Dermis blood vessel endothelial cell (primary cell): Measurements from ENCODE around the gene COL27A1. TPM values are rescaled to one million over a fixed set of nuclear protein-coding genes. Genes with fewer than 3 reads are reported as not detected.

Experiments used
- DNase-seq: peaks from one replicate; pipeline ENCODE4 v3.0.0; 2010
- total RNA-seq: library from RNA; depleted of rRNA; stranded (reverse); fragments of >200 nt; gene quantifications from 2 replicates; pipeline ENCODE4 v1.2.3, GENCODE V29; 2014

Gene COL27A1
- total RNA-seq, 1 donor from 2014 or later = 6.0 TPM

DNA sequence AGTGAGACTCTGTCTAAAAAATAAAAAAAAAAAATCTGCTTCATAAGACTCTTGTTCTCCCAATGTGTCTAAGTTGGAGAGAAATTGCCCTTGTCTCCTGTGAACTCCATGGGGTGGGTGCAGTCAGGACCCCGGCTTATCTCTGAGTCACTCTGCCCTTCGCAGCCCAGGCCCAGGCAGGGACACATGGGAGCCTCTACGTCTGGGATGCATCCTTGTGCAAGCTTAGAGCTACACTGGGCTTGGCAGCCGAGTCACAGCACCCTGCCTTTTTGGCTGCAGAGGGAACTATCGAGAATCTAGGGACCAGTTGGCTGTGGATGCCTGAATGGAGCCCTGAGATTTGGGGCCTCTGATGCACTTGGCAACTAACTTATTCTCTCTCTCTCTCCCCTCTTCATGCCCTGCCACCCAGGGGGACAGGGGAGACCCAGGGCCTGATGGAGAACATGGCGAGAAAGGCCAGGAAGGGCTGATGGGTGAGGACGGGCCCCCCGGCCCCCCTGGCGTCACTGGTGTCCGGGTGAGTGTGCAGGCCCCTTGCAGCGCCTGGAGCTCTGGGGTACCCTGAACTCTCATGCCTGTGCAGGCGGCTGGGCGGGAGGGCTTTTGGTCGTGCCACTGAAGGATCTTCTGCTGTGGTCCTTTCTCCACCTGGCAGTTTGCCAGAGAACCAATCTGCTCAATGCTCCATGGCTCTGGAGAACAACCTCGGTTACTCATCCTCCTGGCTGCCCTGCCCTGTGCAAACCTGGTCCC, 120.1 kb downstream of the COL27A1 start:
- no peak for DNase-seq

DNA sequence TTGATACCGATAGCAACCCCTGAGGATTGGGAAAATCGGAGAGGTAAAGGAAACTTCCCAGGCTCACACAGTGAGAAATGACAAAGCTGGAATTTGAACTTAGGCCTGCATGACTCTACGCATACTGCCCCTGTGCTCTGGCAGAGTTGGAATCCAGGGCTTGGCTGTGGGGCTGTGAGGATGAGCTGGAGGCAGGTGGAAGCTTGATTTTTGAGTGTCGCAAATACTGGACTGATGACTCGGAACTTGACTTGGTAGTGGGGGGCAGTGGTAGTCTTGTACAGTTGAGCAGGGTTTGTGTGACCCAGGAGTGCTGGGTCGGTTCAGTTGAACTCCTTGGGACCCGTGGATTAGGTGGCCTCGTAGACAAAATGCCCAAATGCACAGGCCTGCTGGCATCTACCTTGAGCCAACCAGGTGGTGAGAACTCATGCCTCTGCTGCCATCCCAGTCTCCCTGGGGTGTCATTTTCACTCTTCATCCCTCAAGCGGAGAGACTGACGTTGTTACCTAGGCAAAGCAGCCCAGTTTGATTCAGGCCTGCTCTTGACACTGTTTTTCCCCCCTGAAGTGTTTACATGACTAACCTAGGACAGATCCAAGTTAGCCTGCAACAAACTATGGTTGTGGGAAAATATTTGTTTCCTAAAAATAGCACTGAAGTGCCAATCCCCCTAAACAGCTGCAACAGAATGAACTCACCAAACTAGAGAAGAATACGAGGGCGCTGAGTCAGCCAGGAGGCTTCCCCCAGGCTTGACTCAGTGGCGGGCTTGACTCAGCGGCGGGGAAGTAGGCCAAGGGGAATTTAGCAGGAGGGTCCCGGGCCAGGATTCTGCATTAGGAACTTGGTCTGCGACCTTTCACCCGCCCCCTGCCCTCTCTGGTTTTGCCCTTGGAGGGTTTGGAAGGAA, 121.8 kb downstream of the COL27A1 start:
- DNase-seq = peak; percentile 71

DNA sequence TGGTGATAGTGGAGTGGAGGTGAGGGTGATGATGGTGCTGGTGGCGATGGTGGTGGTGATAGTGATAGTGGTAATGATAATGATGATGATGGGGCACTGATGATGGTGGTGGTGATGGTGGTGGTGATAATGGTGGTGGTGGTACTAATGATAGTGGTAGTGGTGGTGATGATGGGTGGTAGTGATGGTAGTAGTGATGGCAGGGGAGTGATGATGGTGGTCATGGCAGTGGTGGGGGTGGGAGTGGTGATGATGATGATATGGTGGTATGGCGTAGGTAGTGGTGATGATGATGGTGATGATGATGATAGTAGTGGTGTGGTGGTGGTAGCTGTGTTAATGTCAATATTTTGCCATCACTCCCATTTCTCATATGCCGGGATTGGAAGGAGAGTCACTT, 123.0 kb downstream of the COL27A1 start:
- DNase-seq = no peak

DNA sequence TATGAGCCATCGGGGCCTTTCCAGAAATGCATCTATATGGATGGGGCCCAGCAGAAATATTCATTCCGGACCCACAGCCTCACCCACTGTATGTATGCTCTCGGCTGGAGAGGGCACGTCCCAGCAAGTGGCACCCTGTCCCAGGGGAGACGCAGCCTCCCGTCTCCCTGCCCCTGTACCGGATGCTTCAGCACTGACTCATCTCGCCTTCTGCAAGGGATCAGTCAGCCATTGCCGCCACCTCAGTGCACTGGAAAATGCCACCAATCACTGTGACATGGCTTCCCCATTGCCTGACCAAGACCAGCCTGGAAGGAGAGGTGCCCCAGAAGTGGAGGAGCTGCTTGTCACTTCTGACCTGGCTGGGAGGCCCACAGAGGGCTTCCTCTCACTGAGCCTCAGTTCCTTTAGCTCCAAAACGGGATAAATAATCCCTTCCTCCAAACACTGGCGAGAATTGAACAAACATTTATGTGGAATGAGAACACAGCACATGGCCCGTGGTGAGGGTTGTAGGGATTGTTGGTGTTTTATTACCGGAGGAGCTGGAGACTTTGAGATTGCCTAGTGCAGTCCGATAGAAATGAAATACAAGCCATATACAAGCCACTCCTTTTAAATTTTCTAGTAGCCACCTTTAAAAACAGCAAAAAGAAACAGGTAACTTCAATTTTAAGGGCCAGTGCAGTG, 123.7 kb downstream of the COL27A1 start:
- peak; percentile 28 for DNase-seq

DNA sequence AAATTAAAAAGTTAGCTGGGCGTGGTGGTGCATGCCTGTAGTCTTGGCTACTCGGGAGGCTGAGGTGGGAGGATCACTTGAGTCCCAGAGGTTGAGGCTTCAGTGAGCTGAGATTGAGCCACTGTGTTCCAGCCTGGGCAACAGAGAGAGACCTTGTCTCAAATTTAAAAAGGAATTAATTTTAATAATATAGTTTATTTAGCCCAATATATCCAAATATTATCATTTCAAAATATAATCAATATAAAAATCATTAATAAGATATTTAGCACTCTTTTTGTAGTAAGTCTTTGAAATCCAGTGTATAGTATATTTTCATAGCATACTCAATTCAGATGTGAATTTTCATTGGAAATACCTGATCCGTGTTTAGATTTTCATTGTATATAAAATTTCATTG, 124.4 kb downstream of the COL27A1 start:
- no peak for DNase-seq

DNA sequence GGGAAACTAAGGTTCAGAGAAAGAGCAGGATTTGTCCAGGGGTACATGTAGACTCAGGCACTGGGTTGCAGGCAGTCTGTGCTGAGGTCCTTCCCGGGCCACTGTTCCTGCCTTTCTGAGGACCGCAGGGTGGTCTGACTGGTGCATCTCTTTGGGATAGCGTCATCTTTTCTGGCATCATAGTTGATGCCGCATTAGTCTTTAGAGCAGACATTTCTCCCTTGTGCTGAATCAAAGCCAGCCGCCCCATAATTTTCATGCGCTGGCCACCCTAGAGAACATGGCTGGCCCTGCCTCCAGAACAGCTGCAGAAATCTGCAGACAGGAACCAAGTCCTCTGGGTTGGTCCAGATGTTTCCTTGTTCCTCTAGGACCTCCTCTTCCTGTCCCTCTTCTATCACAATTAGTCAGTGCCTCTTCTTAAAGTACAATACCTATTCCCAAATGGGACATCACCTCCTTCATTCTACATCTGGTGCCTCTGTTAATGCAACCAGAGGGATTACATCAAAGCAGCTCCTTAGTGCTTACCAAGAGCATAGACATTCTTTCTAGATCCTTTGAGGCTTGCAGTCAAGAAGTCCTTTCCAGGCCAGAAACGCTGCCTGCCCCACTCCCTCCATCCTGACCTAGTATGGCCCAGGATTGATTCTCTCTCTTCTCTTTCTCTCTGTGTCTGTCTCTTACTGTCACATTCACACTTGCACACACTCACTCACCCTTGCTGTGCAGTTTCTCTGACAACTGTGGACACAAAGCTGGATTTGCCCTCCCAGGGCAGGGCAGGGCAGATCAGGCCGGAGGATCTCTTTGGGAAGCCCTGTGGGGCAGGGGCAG, 125.5 kb downstream of the COL27A1 start:
- peak; percentile 21 for DNase-seq

DNA sequence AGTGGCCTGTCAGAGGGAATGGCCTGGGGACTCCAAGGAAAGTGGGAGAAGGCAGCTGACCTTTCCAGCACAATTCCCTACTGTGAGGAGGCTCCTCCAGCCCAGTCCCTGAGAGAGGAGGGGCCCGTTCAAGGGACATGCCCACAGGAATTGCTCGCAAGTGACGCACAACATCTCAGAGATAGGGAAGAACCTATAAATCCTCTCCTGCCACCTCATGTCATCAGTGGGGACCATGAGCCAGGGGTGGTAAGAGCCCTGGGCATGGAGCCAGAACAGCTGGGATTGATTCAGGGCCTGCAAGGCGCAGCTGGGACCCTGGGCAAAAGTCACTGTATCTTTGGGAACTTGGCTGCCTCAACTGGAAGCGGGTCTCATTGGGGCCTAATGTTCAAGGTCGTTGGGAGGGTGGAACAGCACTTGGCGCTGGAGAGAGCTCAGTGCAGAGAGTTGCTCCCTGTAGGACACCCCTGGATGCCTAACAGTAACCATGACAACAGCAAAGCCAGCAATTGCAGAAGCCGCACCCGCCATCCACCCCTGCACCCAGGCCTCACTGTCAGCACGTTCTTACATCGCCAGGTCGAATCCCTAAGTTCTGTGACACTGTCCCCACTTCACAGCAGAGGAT, 126.3 kb downstream of the COL27A1 start:
- DNase-seq = no peak

DNA sequence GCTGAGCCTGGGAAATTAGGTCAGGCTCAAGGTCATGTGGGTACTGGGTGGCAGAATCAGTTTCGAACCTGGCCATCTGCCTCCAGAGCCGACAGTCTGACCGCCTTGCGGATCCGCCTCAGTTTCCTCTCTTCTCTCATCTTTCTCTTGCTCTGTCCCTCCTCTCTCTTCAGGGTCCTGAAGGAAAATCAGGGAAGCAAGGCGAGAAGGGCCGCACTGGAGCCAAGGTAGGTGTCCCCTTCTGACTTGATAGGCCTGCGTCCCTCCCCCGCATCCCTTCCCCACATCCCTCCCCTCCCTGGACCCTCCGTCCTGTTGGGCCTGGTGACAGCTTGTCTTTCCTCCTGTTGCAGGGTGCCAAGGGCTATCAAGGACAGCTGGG, 126.8 kb downstream of the COL27A1 start:
- DNase-seq = no peak

DNA sequence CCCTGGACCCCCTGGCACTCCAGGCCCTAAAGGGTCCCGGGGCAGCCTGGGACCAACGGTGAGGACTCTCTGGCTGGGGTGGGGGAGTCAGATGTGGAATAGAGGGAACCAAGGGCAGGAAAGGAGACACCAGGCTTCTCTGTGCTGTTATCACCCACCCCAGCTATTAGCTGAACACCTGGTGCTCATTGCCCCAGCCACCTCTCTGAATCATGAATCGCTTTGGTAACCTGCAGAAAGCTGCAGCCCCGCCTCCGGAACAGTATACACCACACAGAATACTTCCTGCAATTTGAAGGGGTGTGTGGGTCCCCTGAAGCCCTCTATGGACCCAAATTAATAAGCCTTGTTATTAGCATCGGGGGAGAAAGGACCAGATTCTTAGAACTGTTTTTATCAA, 127.2 kb downstream of the COL27A1 start:
- DNase-seq = no peak

DNA sequence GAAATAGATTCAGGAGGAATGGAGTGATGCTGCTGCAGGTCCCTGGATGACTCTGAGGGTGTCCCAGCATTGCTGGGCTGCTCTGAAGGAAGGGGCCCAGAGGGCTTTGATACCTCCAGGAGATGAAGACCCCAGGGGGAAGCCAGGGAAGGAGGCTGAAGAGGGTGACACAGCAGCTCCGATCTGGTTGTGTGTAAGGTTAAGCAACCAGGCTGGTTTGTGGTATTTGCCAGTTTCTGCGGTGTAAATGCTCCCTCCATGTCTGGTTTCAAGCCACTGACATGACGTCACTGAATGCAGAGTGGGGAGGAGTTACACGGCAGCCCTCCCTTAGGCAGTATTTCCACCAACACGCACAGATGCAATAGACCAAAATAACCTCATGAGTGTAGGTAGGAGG, 127.6 kb downstream of the COL27A1 start:
- no peak for DNase-seq

DNA sequence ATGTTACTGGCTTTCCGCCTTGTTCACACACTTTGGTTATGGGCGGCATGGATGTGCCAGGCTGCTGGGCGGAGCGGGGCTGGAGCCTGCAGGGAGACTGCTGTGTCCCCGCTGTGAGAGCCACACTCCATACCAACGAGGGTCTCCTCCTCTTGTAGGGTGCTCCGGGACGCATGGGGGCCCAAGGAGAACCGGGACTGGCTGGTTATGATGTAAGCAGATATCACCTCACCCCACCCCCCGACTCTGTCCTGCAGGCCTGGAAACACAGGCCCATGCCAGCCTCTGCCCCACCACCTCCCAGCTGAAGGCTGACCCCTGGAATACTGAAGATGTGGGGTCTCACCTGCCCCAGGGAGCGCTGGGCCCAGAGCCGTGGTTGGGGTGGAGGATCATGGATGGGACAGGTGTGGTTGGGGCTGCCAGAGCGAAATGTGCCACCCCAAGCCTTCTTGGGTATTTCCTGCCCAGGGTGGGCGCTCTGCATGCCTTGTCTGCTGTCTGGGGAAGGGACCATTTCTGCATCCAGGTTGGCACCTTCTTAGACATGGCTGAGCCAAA, 128.3 kb downstream of the COL27A1 start:
- DNase-seq = no peak

DNA sequence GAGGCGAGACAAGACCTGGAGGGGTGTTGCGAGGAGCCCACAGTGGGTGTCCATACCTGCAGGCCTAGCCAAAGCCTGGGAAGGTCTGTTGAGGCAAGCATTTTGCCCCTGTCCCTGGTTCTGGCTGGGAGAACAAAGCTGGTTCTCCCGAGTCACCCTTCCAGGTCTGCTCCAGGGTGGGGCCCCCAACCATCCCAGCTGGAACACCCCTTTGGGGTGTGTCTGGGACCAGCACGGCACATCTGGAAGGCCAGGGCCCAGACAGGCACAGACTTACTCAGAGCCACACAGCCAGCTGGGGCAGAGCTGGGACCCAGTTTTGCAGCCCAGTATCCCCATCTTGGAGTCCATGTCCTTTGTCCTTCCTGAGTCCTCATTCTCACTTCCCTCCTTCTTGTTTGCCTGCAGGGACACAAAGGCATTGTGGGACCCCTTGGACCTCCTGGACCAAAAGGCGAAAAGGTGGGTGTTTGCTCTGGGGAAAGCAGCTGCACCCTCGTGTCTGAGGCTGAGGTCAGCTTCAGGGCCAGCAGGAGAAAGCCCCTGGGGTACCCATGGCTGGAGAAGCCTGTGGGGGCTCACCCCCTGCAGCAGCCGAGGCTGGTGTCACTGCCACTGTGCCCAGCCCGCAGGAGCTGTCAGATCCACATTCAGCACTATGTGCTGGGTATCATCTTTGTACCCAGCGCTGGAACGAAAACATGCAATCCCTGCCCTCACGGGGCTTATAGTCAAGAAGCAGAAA, 129.2 kb downstream of the COL27A1 start:
- DNase-seq = no peak

DNA sequence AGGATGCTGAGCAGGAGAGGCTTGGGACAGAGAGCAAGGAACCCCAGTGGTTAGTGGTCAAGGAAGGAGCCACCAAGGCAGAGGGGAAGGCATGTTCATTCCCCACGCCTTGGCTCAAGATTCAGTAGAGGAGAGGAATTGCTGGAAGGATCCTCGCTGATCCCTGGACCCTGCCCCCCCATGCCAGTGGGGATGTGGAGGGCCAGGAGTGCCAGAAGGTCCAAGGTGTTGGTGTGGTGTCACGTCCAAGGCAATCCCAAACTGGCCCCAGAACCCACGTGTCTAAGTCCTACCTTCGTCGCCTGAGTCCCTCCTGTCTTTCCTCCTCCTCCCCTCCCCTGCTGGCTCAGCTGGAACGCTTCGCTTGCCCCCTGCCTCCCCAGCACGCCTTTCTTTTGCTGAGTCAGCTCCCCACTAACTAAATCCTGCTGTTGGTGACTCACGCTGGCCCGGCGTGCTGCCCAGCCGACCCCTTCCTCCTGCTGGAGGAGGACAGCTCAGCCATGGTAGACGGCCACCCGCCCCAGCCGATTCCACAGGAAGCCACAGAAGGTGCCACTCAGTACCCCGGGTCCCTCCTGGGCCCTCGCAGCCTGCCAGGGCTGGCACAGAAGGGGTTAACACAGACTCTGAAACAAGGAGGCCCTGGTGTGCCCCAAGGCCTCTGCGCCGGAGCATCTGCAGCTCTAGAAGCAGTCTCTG, 130.0 kb downstream of the COL27A1 start:
- DNase-seq = peak; percentile 71

DNA sequence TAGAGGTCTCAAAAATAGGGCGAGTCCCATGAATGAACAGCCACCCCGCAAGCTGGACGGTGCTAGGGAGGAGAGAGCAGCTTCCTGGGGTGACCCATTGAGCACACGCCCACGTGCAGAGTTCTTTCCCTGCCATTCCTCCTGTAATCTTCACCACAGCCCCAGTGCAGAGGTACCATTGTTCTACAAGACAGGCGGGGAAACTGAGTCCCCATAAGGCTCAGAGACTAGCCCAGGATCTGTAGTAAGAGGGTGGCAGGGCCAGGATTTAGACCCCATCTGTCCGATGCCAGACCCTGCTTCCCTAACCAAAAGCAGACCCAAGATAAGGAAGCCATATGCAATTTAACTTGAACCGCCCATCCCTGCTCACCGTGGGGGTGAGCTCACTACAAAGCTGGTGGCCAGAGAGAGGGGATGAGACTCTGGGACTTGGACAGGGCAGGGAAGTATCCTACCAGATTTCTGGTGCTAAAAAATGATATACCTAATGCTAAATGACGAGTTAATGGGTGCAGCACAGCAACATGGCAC, 130.9 kb downstream of the COL27A1 start:
- no peak for DNase-seq

DNA sequence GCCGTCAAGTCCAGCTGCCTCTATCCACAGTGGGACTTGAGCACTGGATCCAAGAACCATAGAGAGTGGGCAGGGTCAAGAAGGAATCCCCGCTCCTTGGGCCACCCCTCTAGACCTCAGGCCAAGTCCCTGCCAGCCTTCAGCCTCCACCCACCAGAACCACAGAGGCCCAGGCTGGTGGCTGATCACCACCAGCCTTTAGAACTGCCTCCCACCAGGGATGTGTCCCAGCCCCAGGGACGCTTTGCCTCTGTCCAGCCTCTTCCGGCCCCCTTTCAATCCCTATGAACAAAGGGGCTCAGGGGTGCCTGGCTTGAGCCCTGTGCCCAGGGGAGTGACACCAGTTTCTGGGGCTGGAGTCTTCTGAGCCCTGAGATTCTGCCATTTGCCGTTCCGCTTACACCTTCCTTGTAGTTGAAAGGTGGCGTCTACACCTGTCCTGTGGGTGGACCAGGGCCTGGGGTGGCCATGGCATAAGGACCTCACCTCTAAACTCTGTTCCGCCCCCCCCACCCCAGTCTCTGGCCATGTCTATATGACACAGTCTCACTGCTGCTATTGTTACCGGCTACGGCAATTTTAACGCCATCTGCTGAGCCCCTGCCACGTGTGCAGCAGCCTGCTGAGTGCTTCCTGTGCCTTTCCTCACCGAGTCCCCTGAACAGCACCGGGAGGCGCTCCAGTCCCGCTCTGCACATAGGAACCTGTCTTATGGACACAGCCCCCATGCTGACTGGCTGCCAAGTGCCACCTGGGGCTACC, 131.8 kb downstream of the COL27A1 start:
- DNase-seq = no peak

DNA sequence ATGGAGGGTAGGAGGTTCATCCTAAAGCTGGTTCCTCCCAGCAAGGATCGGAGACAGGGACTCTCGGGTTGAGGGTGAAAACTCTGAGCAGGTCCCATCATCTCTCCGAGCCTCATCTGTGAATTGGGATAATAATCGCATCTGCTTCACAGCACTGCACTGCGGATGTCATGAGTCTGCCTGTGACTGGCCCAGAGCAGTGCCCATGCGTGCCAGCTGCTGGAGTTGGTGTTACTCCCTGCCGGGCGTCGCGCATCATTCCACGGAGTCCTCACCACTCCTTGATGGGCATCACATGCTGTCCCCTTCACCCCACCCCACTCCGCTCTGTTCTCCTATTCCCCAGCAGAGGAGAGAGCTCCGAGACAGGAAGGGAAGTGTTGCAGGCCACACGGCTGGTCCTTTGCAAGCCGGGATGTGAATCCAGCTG, 132.4 kb downstream of the COL27A1 start:
- DNase-seq = no peak

DNA sequence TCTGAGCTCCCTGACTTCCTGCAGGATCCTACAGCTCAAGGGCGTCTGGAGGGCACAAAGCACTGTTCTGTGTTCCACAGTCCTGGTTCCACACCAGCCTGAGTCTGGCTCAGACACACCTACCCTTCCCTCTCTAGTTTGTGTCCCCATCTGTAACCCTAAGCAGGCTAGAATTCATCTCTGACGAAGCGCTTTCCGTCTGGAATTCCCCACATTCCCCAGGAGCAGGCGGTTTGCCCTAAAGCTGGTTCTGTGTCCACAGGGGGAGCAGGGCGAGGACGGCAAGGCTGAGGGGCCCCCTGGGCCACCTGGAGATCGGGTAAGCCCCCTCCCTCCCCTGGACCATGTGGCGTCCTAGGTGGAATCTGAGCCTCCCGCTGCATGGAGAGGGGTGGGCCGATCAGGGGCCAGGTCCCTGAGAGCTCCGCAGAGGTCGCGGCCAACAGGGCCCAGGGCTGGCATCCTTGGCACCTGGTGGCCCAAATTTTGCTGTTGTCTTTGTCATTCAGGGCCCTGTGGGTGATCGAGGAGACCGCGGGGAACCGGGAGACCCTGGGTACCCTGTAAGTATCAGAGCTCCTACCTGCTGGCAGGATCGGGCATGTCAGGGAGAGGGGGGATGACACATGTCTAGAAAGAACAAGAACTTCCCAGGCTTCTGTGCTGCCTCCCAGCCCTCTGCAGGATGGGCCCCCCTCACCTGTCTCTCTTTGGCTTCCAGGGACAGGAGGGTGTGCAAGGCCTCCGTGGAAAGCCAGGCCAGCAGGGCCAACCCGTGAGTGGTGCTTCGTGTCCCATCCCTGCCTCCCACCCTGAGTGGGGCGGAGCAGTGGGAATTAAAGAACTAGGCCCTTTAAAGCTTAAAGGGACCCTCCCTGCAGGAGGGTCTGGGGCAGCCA, 133.1 kb downstream of the COL27A1 start:
- peak; percentile 39 for DNase-seq

DNA sequence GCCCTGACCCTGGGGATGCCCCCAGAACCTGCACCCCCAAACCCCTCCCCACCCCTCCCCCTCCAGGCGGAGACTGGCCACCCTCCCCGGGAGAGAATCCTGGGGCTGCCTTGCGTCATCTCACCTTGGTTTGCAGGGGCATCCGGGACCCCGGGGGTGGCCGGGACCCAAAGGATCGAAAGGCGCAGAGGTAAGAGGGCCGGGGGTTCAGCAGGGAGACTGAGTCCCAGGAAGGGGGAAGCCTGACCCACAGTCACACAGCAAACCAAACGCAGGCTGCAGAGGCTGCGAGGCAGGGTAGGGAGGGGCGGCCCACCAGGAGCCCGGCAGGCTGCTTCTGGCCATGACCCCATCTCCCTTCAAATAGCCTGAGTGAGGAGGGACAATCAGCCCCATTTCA, 133.8 kb downstream of the COL27A1 start:
- DNase-seq = no peak
